ENCODE results near the gene KCND3. TPM values are rescaled to one million over a fixed set of nuclear protein-coding genes. Genes with fewer than 3 reads are reported as not detected.

Gene KCND3
- polyA plus RNA-seq, 3 donors = not detected

GRCh38 chr1:111805251-111805650 is 184.2 kb downstream of the KCND3 start:
- 78% methylated on average over 2 of the region's 2 CpGs for WGBS (ENCODE audit: insufficient coverage)
- Histone ChIP-seq H3K4me1 (ENCODE audit: control insufficient read depth in 1 of 2, insufficient read depth in 2 of 2, low read length in 2 of 2) (no peaks in the 10 kb centered on the region), H2AFZ (ENCODE audit: insufficient read depth, low read depth, low read length, poor library complexity, severe bottlenecking) (no peak overlapping the region), H3K36me3 (replicated peaks in 1 of 2; ENCODE audit: control insufficient read depth in 1 of 2, insufficient read depth in 2 of 2, low read length in 2 of 2) (no peaks in the 10 kb centered on the region), H4K20me1 (ENCODE audit: insufficient read depth, low read length) (no peaks in the 10 kb centered on the region), H3K27ac (ENCODE audit: low read depth in 1 of 2, low read length in 2 of 2) (no peak overlapping the region), H3K27me3 (ENCODE audit: control insufficient read depth in 2 of 2, insufficient read depth in 2 of 2, low read length in 2 of 2) (no peaks in the 10 kb centered on the region), H3K4me3 (replicated peaks in 1 of 3; ENCODE audit: low read depth in 2 of 3, low read length in 3 of 3) (no peak overlapping the region), H3K9me3 (replicated peaks in 1 of 2; ENCODE audit: control insufficient read depth in 1 of 2, insufficient read depth in 1 of 2, low read length in 2 of 2) (no peaks in the 10 kb centered on the region), H3K4me2 (replicated peaks; ENCODE audit: extremely low read depth, low read length, poor library complexity, severe bottlenecking) (no peak overlapping the region), H3K79me2 (ENCODE audit: insufficient read depth, low read length) (no peaks in the 10 kb centered on the region), H3K9ac (ENCODE audit: insufficient read depth, low read length, poor library complexity, severe bottlenecking) (no peak overlapping the region)
- no peaks in the 10 kb centered on the region for H3K36me3 Mint-ChIP-seq
- no peak overlapping the region for H3K4me3 Mint-ChIP-seq
- H3K27me3 Mint-ChIP-seq (ENCODE audit: low read depth in 3 of 3) = peaks cover 0 to 5% (median 3%) of the 10 kb centered on the region in 3 donors
- H3K4me1 Mint-ChIP-seq = no peaks in the 10 kb centered on the region
- no peak for TF ChIP-seq CTCF (IDR thresholded peaks at IDR 0.05)
- no peak overlapping the region for H3K27ac Mint-ChIP-seq
- DNase-seq = no peak
- H3K9me3 Mint-ChIP-seq = peaks cover 0 to 2% (median 0%) of the 10 kb centered on the region in 7 donors
- intact Hi-C loops (cut with micrococcal nuclease) = no loop called here

GRCh38 chr1:111804776-111805175 is 184.7 kb downstream of the KCND3 start:
- WGBS (ENCODE audit: insufficient coverage) = 100% methylated on average over 6 of the region's 11 CpGs
- H3K9me3 Mint-ChIP-seq = peaks cover 0 to 2% (median 0%) of the 10 kb centered on the region in 7 donors

More at GRCh38 chr1:111804776-111805175, 184.7 kb downstream of the KCND3 start:
- intact Hi-C loops (cut with micrococcal nuclease) = no loop called here
- Histone ChIP-seq H3K36me3 (replicated peaks in 1 of 2; ENCODE audit: control insufficient read depth in 1 of 2, insufficient read depth in 2 of 2, low read length in 2 of 2) (no peaks in the 10 kb centered on the region), H2AFZ (ENCODE audit: insufficient read depth, low read depth, low read length, poor library complexity, severe bottlenecking) (no peak overlapping the region), H3K27ac (ENCODE audit: low read depth in 1 of 2, low read length in 2 of 2) (no peak overlapping the region), H3K9ac (ENCODE audit: insufficient read depth, low read length, poor library complexity, severe bottlenecking) (no peak overlapping the region), H3K4me1 (ENCODE audit: control insufficient read depth in 1 of 2, insufficient read depth in 2 of 2, low read length in 2 of 2) (no peaks in the 10 kb centered on the region), H3K4me2 (replicated peaks; ENCODE audit: extremely low read depth, low read length, poor library complexity, severe bottlenecking) (no peak overlapping the region), H3K9me3 (replicated peaks in 1 of 2; ENCODE audit: control insufficient read depth in 1 of 2, insufficient read depth in 1 of 2, low read length in 2 of 2) (no peaks in the 10 kb centered on the region), H4K20me1 (ENCODE audit: insufficient read depth, low read length) (no peaks in the 10 kb centered on the region), H3K79me2 (ENCODE audit: insufficient read depth, low read length) (no peaks in the 10 kb centered on the region), H3K27me3 (ENCODE audit: control insufficient read depth in 2 of 2, insufficient read depth in 2 of 2, low read length in 2 of 2) (no peaks in the 10 kb centered on the region), H3K4me3 (replicated peaks in 1 of 3; ENCODE audit: low read depth in 2 of 3, low read length in 3 of 3) (no peak overlapping the region)
- no peak overlapping the region for H3K4me3 Mint-ChIP-seq
- no peak for DNase-seq
- no peaks in the 10 kb centered on the region for H3K36me3 Mint-ChIP-seq
- no peaks in the 10 kb centered on the region for H3K4me1 Mint-ChIP-seq
- H3K27me3 Mint-ChIP-seq (ENCODE audit: low read depth in 3 of 3) = peaks cover 0 to 5% (median 3%) of the 10 kb centered on the region in 3 donors
- H3K27ac Mint-ChIP-seq = no peak overlapping the region
- no peak for TF ChIP-seq CTCF (IDR thresholded peaks at IDR 0.05)

All from CD14-positive monocyte (primary cell).